Kidney epithelial cell (primary cell): ENCODE data around the gene AKR1C1. TPM values are rescaled to one million over a fixed set of nuclear protein-coding genes. Genes with fewer than 3 reads are reported as not detected.
"Not testable (repeated sequence)": the region's sequence is repeated elsewhere in the genome, so short reads cannot be mapped to it uniquely, and the experiment has no call there.

Source experiments
- DNase-seq: peaks from one replicate; pipeline ENCODE4 v3.0.0-alpha.2; 2010; ENCODE audit warnings: low read depth
- H3K27me3 ChIP-seq: 2 replicates; pipeline ENCODE4 v1.6.0; 2011; ENCODE audit warnings: low read length; ENCODE audit not compliant: control insufficient read depth, insufficient read depth
- H3K36me3 ChIP-seq: 2 replicates; pipeline ENCODE4 v1.5.1; 2011; ENCODE audit warnings: low read length; ENCODE audit not compliant: control insufficient read depth, insufficient read depth
- H3K4me3 ChIP-seq: 2 replicates; pipeline ENCODE4 v1.5.1; 2011; ENCODE audit warnings: low read depth, mild to moderate bottlenecking, control low read depth, low read length
- CTCF ChIP-seq: IDR thresholded peaks from 2 replicates; pipeline ENCODE4 v1.5.1; 2011; ENCODE audit warnings: mild to moderate bottlenecking, moderate library complexity, low read length, control low read depth, inconsistent platforms; ENCODE audit not compliant: insufficient read depth, poor library complexity, severe bottlenecking
- total RNA-seq: library from RNA; depleted of rRNA; stranded (reverse); fragments of >200 nt; gene quantifications from 2 replicates; pipeline ENCODE4 v1.2.3, GENCODE V29; 2015

AKR1C1 gene
- total RNA-seq, 1 donor from 2014 or later: 1.2 TPM

GRCh38 chr10:5011392-5011791 is 48.2 kb downstream of the AKR1C1 start:
- H3K27me3 ChIP-seq, H3K4me3 ChIP-seq, DNase-seq, H3K36me3 ChIP-seq: not testable (repeated sequence)

GRCh38 chr10:5012595-5012994 is 49.4 kb downstream of the AKR1C1 start:
- no peak for TF ChIP-seq CTCF
- DNase-seq: no peak
- H3K36me3 ChIP-seq: no peaks in the 10 kb centered on the region
- no peak overlapping the region for H3K4me3 ChIP-seq
- no peaks in the 10 kb centered on the region for H3K27me3 ChIP-seq

- no peak for DNase-seq
- Histone ChIP-seq H3K36me3 (no peaks in the 10 kb centered on the region), H3K4me3 (no peak overlapping the region), H3K27me3 (no peaks in the 10 kb centered on the region)
- TF ChIP-seq CTCF: no peak
Observed at GRCh38 chr10:5013385-5013784, 50.2 kb downstream of the AKR1C1 start.

- DNase-seq, H3K4me3 ChIP-seq, H3K36me3 ChIP-seq, H3K27me3 ChIP-seq: not testable (repeated sequence)
Observed at GRCh38 chr10:5014200-5014910, 51.1 kb downstream of the AKR1C1 start.

GRCh38 chr10:5014936-5015335 is 51.7 kb downstream of the AKR1C1 start:
- no peak for DNase-seq
- Histone ChIP-seq H3K27me3 (no peaks in the 10 kb centered on the region), H3K36me3 (no peaks in the 10 kb centered on the region), H3K4me3 (no peak overlapping the region)
- TF ChIP-seq CTCF: peak; percentile 20

- no peak overlapping the region for H3K4me3 ChIP-seq
- TF ChIP-seq CTCF: no peak
- H3K27me3 ChIP-seq: no peaks in the 10 kb centered on the region
- no peaks in the 10 kb centered on the region for H3K36me3 ChIP-seq
- DNase-seq: no peak
Observed at GRCh38 chr10:5018134-5018533, 54.9 kb downstream of the AKR1C1 start.

GRCh38 chr10:5018671-5019277 is 55.6 kb downstream of the AKR1C1 start:
- not testable (repeated sequence) for H3K36me3 ChIP-seq, H3K4me3 ChIP-seq, H3K27me3 ChIP-seq, DNase-seq
- peak; percentile 34 for TF ChIP-seq CTCF

GRCh38 chr10:5019770-5020612 is 56.8 kb downstream of the AKR1C1 start:
- not testable (repeated sequence) for H3K36me3 ChIP-seq, DNase-seq, H3K4me3 ChIP-seq, H3K27me3 ChIP-seq
